IMR-90 (cell line): Measurements from ENCODE around the gene DEK. TPM values are rescaled to one million over a fixed set of nuclear protein-coding genes. Genes with fewer than 3 reads are reported as not detected.
A peak's percentile ranks its signal among the peaks of the same experiment; 100 is the strongest.

Experiments used
- ATAC-seq: fragments of 200-7000 bp; cut with Tn5 transposase; 2 replicates; pipeline ENCODE4 v1.9.1; 2020; ENCODE audit warnings: low read depth, mild to moderate bottlenecking, moderate library complexity
- BruUV-seq: library from RNA; stranded (reverse); fragments of 400-500 nt; replicated peaks from 2 replicates; lab custom pipeline; 2021; lab: Mats Ljungman, UMichigan
- CTCF ChIA-PET: fragments of 300-600 bp; formaldehyde crosslinking; extraction: SDS; loops from one replicate; lab custom pipeline; 2021; ENCODE audit warnings: antibody characterized with exemption; lab: Yijun Ruan, JAX
- POLR2A ChIA-PET: fragments of 300-600 bp; sonication (Branson Sonifier 250); formaldehyde crosslinking; loops from one replicate; lab custom pipeline; 2022; ENCODE audit warnings: antibody characterized with exemption; ENCODE audit not compliant: unreplicated experiment; lab: Charles Lee
- DNase-seq: peaks from one replicate; pipeline ENCODE4 v3.0.0; 2013
- H2AFZ ChIP-seq: replicated peaks from 2 replicates; pipeline ENCODE3; 2013; ENCODE audit warnings: low read length, mild to moderate bottlenecking; ENCODE audit not compliant: poor library complexity
- H2AK5ac ChIP-seq: 2 replicates; pipeline ENCODE4 v1.6.1; 2013; ENCODE audit warnings: low read depth, low read length, inconsistent platforms
- H2AK9ac ChIP-seq: replicated peaks from 2 replicates; pipeline ENCODE3; 2013; ENCODE audit warnings: mild to moderate bottlenecking, low read depth, low read length, moderate library complexity; ENCODE audit not compliant: poor library complexity
- H2BK120ac ChIP-seq: 2 replicates; pipeline ENCODE4 v1.6.1; 2013; ENCODE audit warnings: low read depth, low read length, inconsistent platforms
- H2BK15ac ChIP-seq: 3 replicates; pipeline ENCODE4 v1.6.1; 2013; ENCODE audit warnings: low read depth, low read length, inconsistent platforms
- H2BK20ac ChIP-seq: 2 replicates; pipeline ENCODE4 v1.6.1; 2013; ENCODE audit warnings: low read depth, mild to moderate bottlenecking, inconsistent platforms, low read length, moderate library complexity
- H2BK5ac ChIP-seq: 2 replicates; pipeline ENCODE4 v1.6.1; 2013; ENCODE audit warnings: mild to moderate bottlenecking, low read depth, low read length, inconsistent platforms; ENCODE audit not compliant: poor library complexity, severe bottlenecking
- H3K14ac ChIP-seq: replicated peaks from 2 replicates; pipeline ENCODE4 v1.6.1; 2013; ENCODE audit warnings: low read depth, low read length, inconsistent platforms
- H3K18ac ChIP-seq: 2 replicates; pipeline ENCODE4 v1.6.1; 2013; ENCODE audit warnings: low read depth, low read length, control low read depth
- H3K23ac ChIP-seq: 2 replicates; pipeline ENCODE4 v1.6.1; 2013; ENCODE audit warnings: low read depth, low read length, inconsistent platforms
- H3K27ac ChIP-seq: 2 replicates; pipeline ENCODE4 v1.5.1; 2013; ENCODE audit warnings: mild to moderate bottlenecking, control low read depth, low read length; ENCODE audit not compliant: insufficient read depth
- H3K27me3 ChIP-seq: 2 replicates; pipeline ENCODE4 v1.6.1; 2013; ENCODE audit warnings: low read length; ENCODE audit not compliant: control insufficient read depth, insufficient read depth
- H3K36me3 ChIP-seq: 2 replicates; pipeline ENCODE4 v1.6.1; 2013; ENCODE audit warnings: low read length, mixed read lengths; ENCODE audit not compliant: control insufficient read depth, insufficient read depth
- H3K4ac ChIP-seq: 2 replicates; pipeline ENCODE4 v1.6.1; 2013; ENCODE audit warnings: low read depth, low read length, inconsistent platforms
- H3K4me1 ChIP-seq: 2 replicates; pipeline ENCODE4 v1.6.1; 2013; ENCODE audit warnings: low read length, mixed read lengths; ENCODE audit not compliant: control insufficient read depth, insufficient read depth
- H3K4me2 ChIP-seq: 2 replicates; pipeline ENCODE4 v1.6.1; 2013; ENCODE audit warnings: low read depth, mild to moderate bottlenecking, control low read depth, low read length, moderate library complexity
- H3K4me3 ChIP-seq: 2 replicates; pipeline ENCODE4 v1.5.1; 2013; ENCODE audit warnings: low read depth, mild to moderate bottlenecking, control low read depth, low read length, moderate library complexity; ENCODE audit not compliant: insufficient read depth
- H3K56ac ChIP-seq: 2 replicates; pipeline ENCODE4 v1.6.1; 2013; ENCODE audit warnings: low read length, inconsistent platforms; ENCODE audit not compliant: insufficient read depth; ENCODE audit errors: extremely low read depth
- H3K79me1 ChIP-seq, 2 experiments: 2 replicates each; pipeline ENCODE4 v1.6.1; 2013; ENCODE audit warnings: low read length in 2 of 2, inconsistent platforms in 1 of 2, low read depth in 1 of 2
- H3K9ac ChIP-seq: 2 replicates; pipeline ENCODE4 v1.6.1; 2013; ENCODE audit warnings: low read depth, low read length, control low read depth
- H3K9me1 ChIP-seq: 2 replicates; pipeline ENCODE4 v1.6.1; 2013; ENCODE audit warnings: low read length, inconsistent platforms; ENCODE audit not compliant: insufficient read depth
- H3K9me3 ChIP-seq: 2 replicates; pipeline ENCODE4 v1.6.1; 2013; ENCODE audit warnings: low read length; ENCODE audit not compliant: control insufficient read depth, insufficient read depth
- H4K20me1 ChIP-seq: 2 replicates; pipeline ENCODE4 v1.6.1; 2013; ENCODE audit warnings: low read length, inconsistent platforms; ENCODE audit not compliant: insufficient read depth
- H4K5ac ChIP-seq: 2 replicates; pipeline ENCODE4 v1.6.1; 2013; ENCODE audit warnings: mild to moderate bottlenecking, low read depth, low read length, control low read depth
- H4K8ac ChIP-seq, 2 experiments: 2 replicates each; pipeline ENCODE4 v1.6.1; 2013; ENCODE audit warnings: low read depth in 2 of 2, low read length in 2 of 2, control low read depth in 1 of 2, inconsistent platforms in 1 of 2
- H4K91ac ChIP-seq: 2 replicates; pipeline ENCODE4 v1.6.1; 2013; ENCODE audit warnings: low read depth, low read length, inconsistent platforms; ENCODE audit not compliant: insufficient read depth
- CHD1 ChIP-seq: IDR thresholded peaks from 2 replicates; pipeline ENCODE4 v1.6.1; 2012; ENCODE audit warnings: low read depth, low read length, improper control_type of control experiment
- MAFK ChIP-seq: IDR thresholded peaks from 2 replicates; pipeline ENCODE4 v1.6.1; 2012; ENCODE audit warnings: low read depth, low read length, improper control_type of control experiment
- RAD21 ChIP-seq: IDR thresholded peaks from 2 replicates; pipeline ENCODE4 v1.6.1; 2012; ENCODE audit warnings: low read length, improper control_type of control experiment
- SMC3 ChIP-seq: fragments of 150-350 bp; IDR thresholded peaks from 2 replicates; pipeline ENCODE4 v1.6.1; 2016; ENCODE audit warnings: low read depth, mild to moderate bottlenecking, antibody characterized with exemption, low read length, moderate library complexity
- WGBS, 2 experiments: methylation state at CpG; one replicate each; pipeline versions ENCODE4 v1.1.5 to v1.1.7; 2013; ENCODE audit warnings: missing lambda C conversion rate in 2 of 2; ENCODE audit not compliant: insufficient read length in 1 of 2; ENCODE audit errors: extremely low coverage in 2 of 2; 5-methylcytosine and 5-hydroxymethylcytosine counted together
- dilution Hi-C: fragments of 300-500 bp; cut with HindIII; formaldehyde crosslinking; loops from one replicate; pipeline ENCODE4 v1.14.3; 2018; ENCODE audit warnings: low sequenced_read_pairs; ENCODE audit not compliant: unreplicated experiment
- in situ Hi-C: fragments of 300-500 bp; cut with MboI; formaldehyde crosslinking; loops from 3 replicates; pipeline ENCODE4 v1.14.3; 2019; ENCODE audit warnings: low sequenced_read_pairs, inconsistent platforms, mixed read lengths
- intact Hi-C: fragments of 100-400 bp; cut with micrococcal nuclease; formaldehyde crosslinking; loops from 2 replicates; pipeline ENCODE4 v1.10.0; 2022
- polyA plus RNA-seq, 3 experiments: library from polyadenylated mRNA; depleted of rRNA; stranded (reverse); fragments of >200 nt; gene quantifications; 2 replicates each; pipeline ENCODE4 v1.2.3, GENCODE V29; 2012; ENCODE audit warnings: low replicate concordance in 1 of 3
- total RNA-seq: library from RNA; depleted of rRNA; stranded (reverse); fragments of >200 nt; gene quantifications from 2 replicates; pipeline ENCODE4 v1.2.3, GENCODE V29; 2012

Gene DEK
- total and polyA plus RNA-seq, 2 of the 4 experiments (the other 2 are of a cell fraction): 33.5 to 37.1 TPM

DNA sequence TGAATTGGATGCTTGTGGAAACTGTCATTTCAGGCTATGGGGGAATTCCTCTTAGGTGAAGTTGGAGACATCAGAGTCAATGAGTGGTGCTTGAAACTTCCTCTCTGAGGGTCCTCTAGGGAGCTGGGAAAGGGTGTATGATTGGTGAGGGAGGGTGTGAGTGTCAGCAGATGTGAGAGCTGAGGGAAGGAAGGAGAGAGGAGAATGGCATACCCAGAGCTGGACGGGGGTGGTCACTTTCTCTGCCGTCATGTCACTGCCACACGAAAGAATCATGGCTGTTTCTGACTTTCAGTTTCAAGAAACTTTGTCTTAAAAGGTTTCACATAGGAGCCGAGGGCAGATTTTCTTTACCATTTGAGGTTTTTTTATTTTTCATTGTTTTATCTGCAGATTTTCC, 50.3 kb downstream of the DEK start:
- Histone ChIP-seq H3K14ac (peak overlapping the region; percentile 69), H3K9ac (no peak overlapping the region), H3K27me3 (no peaks in the 10 kb centered on the region), H2BK20ac (no peak overlapping the region), H4K5ac (peak overlapping the region; percentile 48; the same call in 1 of the 2 replicates), H3K56ac (no peak overlapping the region), H3K79me1 (no peaks in the 10 kb centered on the region), H4K8ac (peak overlapping the region in 1 of 2 experiments; percentile 28; a peak in 1 of 4 replicates), H3K4me3 (peak overlapping the region; percentile 4; the same call in 1 of the 2 replicates), H3K4me2 (peak overlapping the region; percentile 68), H3K4me1 (peaks cover 6% of the 10 kb centered on the region), H2BK15ac (no peak overlapping the region), H3K36me3 (peaks cover 6% of the 10 kb centered on the region; the same call in 1 of the 2 replicates), H4K91ac (peak overlapping the region; percentile 20; the same call in 1 of the 2 replicates), H2AK9ac (peak overlapping the region; percentile 25), H3K4ac (peak overlapping the region; percentile 50; the same call in 1 of the 2 replicates), H2AK5ac (no peak overlapping the region), H3K23ac (peak overlapping the region; percentile 51; the same call in 1 of the 2 replicates), H4K20me1 (no peaks in the 10 kb centered on the region), H2BK5ac (no peak overlapping the region), H3K9me1 (peaks cover 3% of the 10 kb centered on the region; the same call in 1 of the 2 replicates), H2BK120ac (no peak overlapping the region), H3K27ac (no peak overlapping the region), H3K18ac (peak overlapping the region; percentile 35; the same call in 1 of the 2 replicates), H2AFZ (peak overlapping the region; percentile 56), H3K9me3 (no peaks in the 10 kb centered on the region)
- ChIA-PET CTCF (interaction anchor here (1.2 kb wide), 1 partner anchor 27 kb away, joined by 3 read pairs; no protein-coding TSS in a partner anchor), POLR2A (no interaction called here)
- TF ChIP-seq MAFK (no peak), RAD21 (no peak), CHD1 (no peak), SMC3 (no peak)
- no TSS peak for BruUV-seq
- dilution Hi-C loops: no loop called here
- WGBS, 2 experiments: 60% methylated on average over 2 of the region's 4 CpGs; no CpG with 5 or more reads in 1 of the 2 experiments
- in situ Hi-C loops: no loop called here
- intact Hi-C loops: no loop called here
- no peak for ATAC-seq
- DNase-seq: no peak
